ENCODE data around the gene COMT. TPM values are rescaled to one million over a fixed set of nuclear protein-coding genes. Genes with fewer than 3 reads are reported as not detected.
A peak's percentile ranks its signal among the peaks of the same experiment; 100 is the strongest.

Gene COMT
- total and polyA plus RNA-seq, 9 of the 15 experiments (the other 6 are each of a cell fraction or from before 2014, with no cell fraction given): 12.5 to 351 (median 155) TPM

GRCh38 chr22:19905347-19906276, 36.0 kb upstream of the COMT start (continued):
- TF ChIP-seq ZBTB11 (CRISPR knock-in tag; IDR thresholded peaks at IDR 0.05) (no peak), SMARCB1 (IDR thresholded peaks at IDR 0.05; ENCODE audit: insufficient read length, low read depth) (no peak), ZNF217 (CRISPR knock-in tag; IDR thresholded peaks at IDR 0.05) (no peak), ZNF436 (CRISPR knock-in tag; IDR thresholded peaks at IDR 0.05) (no peak), CBFA2T3 (IDR thresholded peaks at IDR 0.05) (peak; percentile 28), NRF1 (conservative IDR thresholded peaks at IDR 0.05 in 1 of 2, IDR thresholded peaks at IDR 0.05 in 1 of 2) (peak in 1 of 2 experiments; percentile 20; a peak in 1 of 4 replicates), CGGBP1 (CRISPR knock-in tag; IDR thresholded peaks at IDR 0.05) (no peak), RBM15 (IDR thresholded peaks at IDR 0.05; ENCODE audit: insufficient read depth, low read length) (no peak), GATAD2B (IDR thresholded peaks at IDR 0.05; ENCODE audit: borderline replicate concordance) (no peak), POLR2G (IDR thresholded peaks at IDR 0.05; ENCODE audit: low read depth, low read length) (peak; percentile 53)
